ENCODE results near the gene CDCP2.

The CDCP2 gene

GRCh38 chr1:54156201-54156600 lies 3.4 kb upstream of the CDCP2 start:
- in situ Hi-C loops (cut with MboI; ENCODE audit: low sequenced_read_pairs, unreplicated experiment): no loop called here
- TF ChIP-seq, protein P1, sequence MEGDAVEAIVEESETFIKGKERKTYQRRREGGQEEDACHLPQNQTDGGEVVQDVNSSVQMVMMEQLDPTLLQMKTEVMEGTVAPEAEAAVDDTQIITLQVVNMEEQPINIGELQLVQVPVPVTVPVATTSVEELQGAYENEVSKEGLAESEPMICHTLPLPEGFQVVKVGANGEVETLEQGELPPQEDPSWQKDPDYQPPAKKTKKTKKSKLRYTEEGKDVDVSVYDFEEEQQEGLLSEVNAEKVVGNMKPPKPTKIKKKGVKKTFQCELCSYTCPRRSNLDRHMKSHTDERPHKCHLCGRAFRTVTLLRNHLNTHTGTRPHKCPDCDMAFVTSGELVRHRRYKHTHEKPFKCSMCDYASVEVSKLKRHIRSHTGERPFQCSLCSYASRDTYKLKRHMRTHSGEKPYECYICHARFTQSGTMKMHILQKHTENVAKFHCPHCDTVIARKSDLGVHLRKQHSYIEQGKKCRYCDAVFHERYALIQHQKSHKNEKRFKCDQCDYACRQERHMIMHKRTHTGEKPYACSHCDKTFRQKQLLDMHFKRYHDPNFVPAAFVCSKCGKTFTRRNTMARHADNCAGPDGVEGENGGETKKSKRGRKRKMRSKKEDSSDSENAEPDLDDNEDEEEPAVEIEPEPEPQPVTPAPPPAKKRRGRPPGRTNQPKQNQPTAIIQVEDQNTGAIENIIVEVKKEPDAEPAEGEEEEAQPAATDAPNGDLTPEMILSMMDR (IDR thresholded peaks at IDR 0.05; ENCODE audit: borderline replicate concordance, control extremely low read depth, extremely low read depth, insufficient read depth, missing control alignments): no peak
- no peak for DNase-seq (ENCODE audit: low spot score)

- no peak for DNase-seq (ENCODE audit: low spot score)
- in situ Hi-C loops (cut with MboI; ENCODE audit: low sequenced_read_pairs, unreplicated experiment): no loop called here
These were observed 987 bp upstream of the CDCP2 start for GRCh38 chr1:54153535-54154439.

DNA sequence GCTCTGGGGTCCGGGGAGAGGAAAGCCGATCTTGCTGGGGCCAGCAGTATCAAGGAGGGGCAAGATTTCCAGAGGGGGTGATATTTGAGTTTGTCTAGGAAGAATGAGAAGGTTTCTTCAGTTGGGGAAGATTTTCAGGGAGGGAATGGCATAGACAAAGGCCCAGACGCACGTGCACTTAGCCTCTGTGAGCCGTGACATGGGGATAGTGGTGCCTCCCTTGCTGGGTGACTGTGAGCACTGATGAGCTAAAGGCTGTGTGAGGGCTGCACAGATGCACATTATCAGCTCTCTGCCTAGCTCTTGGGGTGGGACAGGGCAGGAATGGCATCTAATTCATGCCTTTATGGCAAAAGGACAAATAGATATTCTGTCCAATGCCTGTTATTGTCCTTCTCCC lies 1.8 kb downstream of the CDCP2 start:
- TF ChIP-seq, protein P1 (IDR thresholded peaks at IDR 0.05; ENCODE audit: borderline replicate concordance, control extremely low read depth, extremely low read depth, insufficient read depth, missing control alignments): no peak
- in situ Hi-C loops (cut with MboI; ENCODE audit: low sequenced_read_pairs, unreplicated experiment): no loop called here
- no peak for DNase-seq (ENCODE audit: low spot score)

More at GRCh38 chr1:54153535-54154439, 987 bp upstream of the CDCP2 start:
- TF ChIP-seq, protein P1 (IDR thresholded peaks at IDR 0.05; ENCODE audit: borderline replicate concordance, control extremely low read depth, extremely low read depth, insufficient read depth, missing control alignments): no peak

GRCh38 chr1:54149734-54150133 lies 3.1 kb downstream of the CDCP2 start:
- DNase-seq (ENCODE audit: low spot score): no peak
- in situ Hi-C loops (cut with MboI; ENCODE audit: low sequenced_read_pairs, unreplicated experiment): no loop called here

DNA sequence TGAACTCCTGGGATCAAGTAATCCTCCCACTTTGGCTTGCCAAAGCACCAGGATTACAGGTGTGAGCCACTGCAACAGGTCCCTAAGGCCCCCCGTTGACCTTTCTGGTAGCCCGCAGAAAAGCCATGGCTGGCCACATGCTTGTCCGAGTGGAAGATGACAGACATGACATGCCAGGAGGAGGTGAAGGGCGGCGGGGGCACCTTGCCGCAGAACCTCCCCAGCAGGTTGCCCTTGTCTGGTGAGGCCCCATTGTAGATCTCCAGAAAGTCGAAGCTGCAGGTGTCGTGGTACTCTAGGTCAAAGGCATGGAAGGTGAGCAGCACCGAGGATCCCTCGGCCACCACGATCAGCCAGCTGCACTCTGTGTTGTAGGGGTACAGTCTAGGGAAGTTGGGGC lies 8.4 kb downstream of the CDCP2 start:
- DNase-seq (ENCODE audit: low spot score): no peak
- in situ Hi-C loops (cut with MboI; ENCODE audit: low sequenced_read_pairs, unreplicated experiment): no loop called here
- TF ChIP-seq, protein P1 (IDR thresholded peaks at IDR 0.05; ENCODE audit: borderline replicate concordance, control extremely low read depth, extremely low read depth, insufficient read depth, missing control alignments): no peak

More at GRCh38 chr1:54149734-54150133, 3.1 kb downstream of the CDCP2 start:
- TF ChIP-seq, protein P1 (IDR thresholded peaks at IDR 0.05; ENCODE audit: borderline replicate concordance, control extremely low read depth, extremely low read depth, insufficient read depth, missing control alignments): no peak

DNA sequence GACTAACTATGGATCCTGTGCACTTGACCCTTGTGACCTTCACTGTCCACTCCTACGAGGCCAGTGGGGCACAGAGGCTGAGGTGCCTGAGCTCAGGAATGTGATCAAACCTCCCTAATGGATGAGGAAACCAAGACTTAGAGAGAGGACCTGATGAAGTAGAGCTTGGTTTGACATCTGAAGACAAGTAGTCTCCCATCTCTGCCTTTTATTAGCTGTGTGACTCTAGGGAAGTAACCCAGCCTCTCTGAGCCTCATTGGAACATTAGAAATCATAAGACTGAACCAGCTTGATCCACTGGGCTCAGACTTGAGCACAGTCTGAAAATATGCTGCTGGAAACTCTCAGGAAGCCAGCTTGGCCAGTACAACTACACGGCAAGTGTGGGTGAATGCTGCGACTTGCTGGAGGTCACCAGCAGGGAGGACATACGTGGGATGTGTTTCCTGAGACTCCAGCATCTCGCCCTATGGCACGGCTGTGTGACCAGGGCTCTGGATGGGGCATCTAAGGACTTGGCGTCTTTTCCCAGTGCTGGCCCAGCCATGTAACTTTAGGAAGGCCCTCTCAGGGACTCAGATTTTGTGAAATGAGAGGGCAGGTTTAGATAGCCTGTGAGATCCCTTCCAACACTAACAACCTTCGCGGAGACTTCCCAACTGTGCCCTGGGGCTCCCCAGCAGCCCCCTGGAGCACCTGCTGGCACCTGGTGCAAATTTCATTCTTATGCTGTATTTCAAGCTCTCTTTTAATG lies 10.5 kb downstream of the CDCP2 start:
- TF ChIP-seq, protein P1 (IDR thresholded peaks at IDR 0.05; ENCODE audit: borderline replicate concordance, control extremely low read depth, extremely low read depth, insufficient read depth, missing control alignments): no peak
- DNase-seq (ENCODE audit: low spot score): no peak
- in situ Hi-C loops (cut with MboI; ENCODE audit: low sequenced_read_pairs, unreplicated experiment): no loop called here

Data from GM13976 (cell line).